GM12878 (cell line): ENCODE results near the gene CCDC57. TPM values are rescaled to one million over a fixed set of nuclear protein-coding genes. Genes with fewer than 3 reads are reported as not detected.

ENCODE experiments used
- BCL11A ChIP-seq: IDR thresholded peaks from 2 replicates; pipeline ENCODE4 v1.6.1; 2011; ENCODE audit warnings: low read depth, low read length
- BHLHE40 ChIP-seq, 2 experiments: fragments of 450-650 bp in 1 of 2; IDR thresholded peaks; 2 replicates each; pipeline ENCODE4 v1.6.1; 2011 to 2017; ENCODE audit warnings: low read depth in 2 of 2, borderline replicate concordance in 1 of 2, improper control_type of control experiment in 1 of 2, low read length in 1 of 2, mild to moderate bottlenecking in 1 of 2
- CBX5 ChIP-seq: sonication (generic); IDR thresholded peaks from 2 replicates; pipeline ENCODE4 v1.6.1; 2016; ENCODE audit warnings: low read depth, moderate library complexity, mild to moderate bottlenecking, inconsistent platforms
- CHD2 ChIP-seq: IDR thresholded peaks from 2 replicates; pipeline ENCODE4 v1.6.1; 2011; ENCODE audit warnings: low read depth, low read length, improper control_type of control experiment, borderline replicate concordance
- CHD4 ChIP-seq: fragments of 200-600 bp; sonication (generic); IDR thresholded peaks from 2 replicates; pipeline ENCODE4 v1.6.1; 2016; ENCODE audit warnings: mild to moderate bottlenecking
- E2F8 ChIP-seq: fragments of 450-650 bp; IDR thresholded peaks from 2 replicates; pipeline ENCODE4 v1.6.1; 2018; ENCODE audit warnings: mild to moderate bottlenecking, low read depth, moderate library complexity; ENCODE audit not compliant: partially characterized antibody
- EP300 ChIP-seq, 2 experiments: fragments of 150-350 bp in 1 of 2; IDR thresholded peaks; 2 replicates each; pipeline ENCODE4 v1.6.1; 2011 to 2012; ENCODE audit warnings: low read depth in 2 of 2, low read length in 2 of 2, borderline replicate concordance in 1 of 2, improper control_type of control experiment in 1 of 2, inconsistent platforms in 1 of 2; ENCODE audit not compliant: control insufficient read depth in 1 of 2
- ETV6 ChIP-seq, 2 experiments: fragments of 450-650 bp in 1 of 2; IDR thresholded peaks in 1 of 2; conservative IDR thresholded peaks in 1 of 2; 2 replicates each; pipeline ENCODE4 v1.6.1; 2014; ENCODE audit warnings: antibody characterized with exemption in 1 of 2, borderline replicate concordance in 1 of 2, low read depth in 1 of 2, mild to moderate bottlenecking in 1 of 2, moderate library complexity in 1 of 2
- HDAC6 ChIP-seq: fragments of 200-600 bp; sonication (generic); IDR thresholded peaks from one replicate; pipeline ENCODE4 v1.8.0; 2017; ENCODE audit warnings: antibody characterized with exemption; ENCODE audit not compliant: unreplicated experiment
- IKZF2 ChIP-seq, 2 experiments: fragments of 450-650 bp; IDR thresholded peaks; 2 replicates each; pipeline ENCODE4 v1.6.1; 2017; ENCODE audit warnings: mild to moderate bottlenecking in 2 of 2, moderate library complexity in 2 of 2
- IRF5 ChIP-seq: fragments of 450-650 bp; IDR thresholded peaks from 2 replicates; pipeline ENCODE4 v1.6.1; 2017; ENCODE audit warnings: borderline replicate concordance
- MLLT1 ChIP-seq: fragments of 450-650 bp; IDR thresholded peaks from 2 replicates; pipeline ENCODE4 v1.6.1; 2016; ENCODE audit warnings: mild to moderate bottlenecking
- MYC ChIP-seq: IDR thresholded peaks from 2 replicates; pipeline ENCODE4 v1.6.1; 2011; ENCODE audit warnings: mild to moderate bottlenecking, low read length, moderate library complexity, inconsistent platforms; ENCODE audit not compliant: insufficient read depth, insufficient replicate concordance, insufficient read length, severe bottlenecking
- NFIC ChIP-seq: IDR thresholded peaks from 2 replicates; pipeline ENCODE4 v1.6.1; 2012; ENCODE audit warnings: low read depth, mild to moderate bottlenecking, inconsistent platforms, low read length, moderate library complexity
- NKRF ChIP-seq: fragments of 450-650 bp; conservative IDR thresholded peaks from 2 replicates; pipeline ENCODE4 v1.6.1; 2017; ENCODE audit warnings: mild to moderate bottlenecking, moderate library complexity
- POU2F2 ChIP-seq: IDR thresholded peaks from 3 replicates; pipeline ENCODE4 v1.6.1; 2011; ENCODE audit warnings: low read depth, mild to moderate bottlenecking, low read length, borderline replicate concordance
- RAD51 ChIP-seq: fragments of 450-650 bp; IDR thresholded peaks from 2 replicates; pipeline ENCODE4 v1.6.1; 2016; ENCODE audit warnings: moderate library complexity, mild to moderate bottlenecking, inconsistent platforms
- USF1 ChIP-seq: IDR thresholded peaks from 2 replicates; pipeline ENCODE4 v1.6.1; 2011; ENCODE audit warnings: borderline replicate concordance, low read depth, mild to moderate bottlenecking, moderate library complexity, mixed read lengths, low read length; ENCODE audit not compliant: insufficient read depth; ENCODE audit errors: extremely low read length
- polyA plus RNA-seq, 11 experiments: library from polyadenylated mRNA; depleted of rRNA in 4 of 11; unstranded in 6 of 11; stranded (reverse) in 5 of 11; fragments of >200 nt; fragmentation: Nextera tagmentation in 4 of 11; fragmentation: Illumina TruSeq in 1 of 11; extraction: Ambion mirVana in 4 of 11; extraction: Trizol in 1 of 11; gene quantifications; 1 replicate in 1 of 11; 2 replicates in 10 of 11; pipeline versions ENCODE4 v1.2.1 to v1.2.3, GENCODE V29; 2011 to 2016; ENCODE audit warnings: inconsistent platforms in 2 of 11, missing spikeins in 2 of 11, low read depth in 1 of 11
- total RNA-seq, 4 experiments: library from RNA; depleted of rRNA in 3 of 4; stranded (reverse); fragments of >200 nt in 3 of 4; fragmentation: Illumina TruSeq in 1 of 4; extraction: Trizol in 1 of 4; gene quantifications; 2 replicates each; pipeline versions ENCODE4 v1.2.1 to v1.2.3, GENCODE V29; 2013 to 2021

The CCDC57 gene
- total and polyA plus RNA-seq, 10 of the 15 experiments (the other 5 are each of a cell fraction or from before 2014, with no cell fraction given) = 5.4 to 123 (median 45.8) TPM

GRCh38 chr17:82098169-82098938, 114.3 kb downstream of the CCDC57 start, which contains the start of gene FASN (continued):
- TF ChIP-seq IRF5 = no peak
- peak; percentile 88 for TF ChIP-seq POU2F2
- TF ChIP-seq IKZF2 (IDR thresholded peaks at IDR 0.05) = no peak
- peak; percentile 8 for TF ChIP-seq USF1
- 0 out of 2 replicates have a peak, but pooled peaks have one; percentile 2 for TF ChIP-seq BCL11A
- no peak for TF ChIP-seq ETV6 (conservative IDR thresholded peaks at IDR 0.05 in 1 of 2, IDR thresholded peaks at IDR 0.05 in 1 of 2; ENCODE audit: borderline replicate concordance in 1 of 2, low read depth in 1 of 2)
- no peak for TF ChIP-seq CHD4
- TF ChIP-seq E2F8 = no peak
- no peak for TF ChIP-seq NFIC
- no peak for TF ChIP-seq EP300 (IDR thresholded peaks at IDR 0.05; ENCODE audit: borderline replicate concordance in 1 of 2, control insufficient read depth in 1 of 2, low read depth in 2 of 2, low read length in 2 of 2)
- TF ChIP-seq MYC = peak; percentile 49
- TF ChIP-seq RAD51 = no peak
- peak; percentile 72; the same call in 1 of the 2 replicates for TF ChIP-seq CHD2
- TF ChIP-seq NKRF = peak; percentile 81
- peak; percentile 66 for TF ChIP-seq HDAC6
- TF ChIP-seq CBX5 = no peak
- no peak for TF ChIP-seq MLLT1
- TF ChIP-seq BHLHE40 (IDR thresholded peaks at IDR 0.05; ENCODE audit: borderline replicate concordance in 1 of 2, low read depth in 2 of 2, low read length in 1 of 2) = peak; percentile 34 to 84; a peak in 3 of 4 replicates
